DOHH2 (cell line): ENCODE results near the gene KCNMA1.

ENCODE experiments used
- H3F3A ChIP-seq: fragments of 200-600 bp; sonication (generic), shearing (Covaris generic); 2 replicates; pipeline ENCODE4 v1.6.0; 2016; ENCODE audit warnings: antibody characterized with exemption, mild to moderate bottlenecking; ENCODE audit not compliant: control insufficient read depth, insufficient read depth
- H3K27ac ChIP-seq: fragments of 200-600 bp; sonication (generic); 2 replicates; pipeline ENCODE4 v1.5.1; 2014; ENCODE audit warnings: low read depth, mild to moderate bottlenecking, low read length, moderate library complexity
- H3K27me3 ChIP-seq: fragments of 200-600 bp; sonication (generic); 2 replicates; pipeline ENCODE4 v1.6.1; 2014; ENCODE audit warnings: mild to moderate bottlenecking, low read length, mixed read lengths; ENCODE audit not compliant: control insufficient read depth
- H3K36me3 ChIP-seq: fragments of 200-600 bp; sonication (generic); 2 replicates; pipeline ENCODE4 v1.6.1; 2014; ENCODE audit warnings: mild to moderate bottlenecking, low read length, moderate library complexity, mixed read lengths; ENCODE audit not compliant: control insufficient read depth
- H3K4me1 ChIP-seq: fragments of 200-600 bp; sonication (generic); 2 replicates; pipeline ENCODE4 v1.6.1; 2014; ENCODE audit warnings: mild to moderate bottlenecking, low read length, mixed read lengths; ENCODE audit not compliant: control insufficient read depth
- H3K4me2 ChIP-seq: fragments of 200-600 bp; sonication (generic); 2 replicates; pipeline ENCODE4 v1.6.0; 2014; ENCODE audit warnings: mild to moderate bottlenecking, low read length, moderate library complexity
- H3K4me3 ChIP-seq: fragments of 200-600 bp; sonication (generic); 2 replicates; pipeline ENCODE4 v1.5.1; 2014; ENCODE audit warnings: mild to moderate bottlenecking, low read length, mixed read lengths
- H3K79me2 ChIP-seq: fragments of 200-600 bp; sonication (generic); 2 replicates; pipeline ENCODE4 v1.6.1; 2014; ENCODE audit warnings: mild to moderate bottlenecking, low read length, mixed read lengths; ENCODE audit not compliant: control insufficient read depth
- H3K9me2 ChIP-seq: fragments of 200-600 bp; sonication (generic); replicated peaks from 2 replicates; pipeline ENCODE4 v1.6.1; 2014; ENCODE audit warnings: mild to moderate bottlenecking, low read length, mixed read lengths; ENCODE audit not compliant: control insufficient read depth
- H3K9me3 ChIP-seq: fragments of 200-600 bp; sonication (generic); 2 replicates; pipeline ENCODE4 v1.6.1; 2014; ENCODE audit warnings: antibody characterized with exemption, low read length, mixed read lengths; ENCODE audit not compliant: control insufficient read depth, insufficient read depth
- H4K20me1 ChIP-seq: fragments of 200-600 bp; sonication (generic); 2 replicates; pipeline ENCODE4 v1.6.0; 2014; ENCODE audit warnings: low read depth, mild to moderate bottlenecking, antibody characterized with exemption, low read length, moderate library complexity; ENCODE audit not compliant: control insufficient read depth, insufficient read depth
- CTCF ChIP-seq: fragments of 200-600 bp; sonication (generic); IDR thresholded peaks from one replicate; pipeline ENCODE4 v1.5.1; 2014; ENCODE audit warnings: antibody characterized with exemption, mild to moderate bottlenecking, low read depth, low read length; ENCODE audit not compliant: poor library complexity, severe bottlenecking
- EZH2phosphoT487 ChIP-seq: fragments of 200-600 bp; sonication (generic); IDR thresholded peaks from 2 replicates; pipeline ENCODE4 v1.6.1; 2017; ENCODE audit warnings: borderline replicate concordance, mild to moderate bottlenecking, antibody characterized with exemption, low read length, moderate library complexity, mixed read lengths

Gene KCNMA1

GRCh38 chr10:77490534-77491314 lies 146.9 kb downstream of the KCNMA1 start:
- Histone ChIP-seq H3K4me2 (no peak overlapping the region), H3K27ac (no peak overlapping the region)
- no peak for TF ChIP-seq CTCF
- no peak for TF ChIP-seq EZH2phosphoT487

GRCh38 chr10:77486517-77486916 lies 151.1 kb downstream of the KCNMA1 start:
- H3K4me1 ChIP-seq: no peaks in the 10 kb centered on the region

More at GRCh38 chr10:77490534-77491314, 146.9 kb downstream of the KCNMA1 start:
- H3K9me3 ChIP-seq: no peaks in the 10 kb centered on the region
- no peaks in the 10 kb centered on the region for H3F3A ChIP-seq
- H4K20me1 ChIP-seq: no peaks in the 10 kb centered on the region
- no peak overlapping the region for H3K4me3 ChIP-seq
- H3K36me3 ChIP-seq: no peaks in the 10 kb centered on the region
- H3K79me2 ChIP-seq: no peaks in the 10 kb centered on the region
- no peaks in the 10 kb centered on the region for H3K9me2 ChIP-seq
- peaks cover 17% of the 10 kb centered on the region for H3K27me3 ChIP-seq
- no peaks in the 10 kb centered on the region for H3K4me1 ChIP-seq

GRCh38 chr10:77485847-77486246 lies 151.8 kb downstream of the KCNMA1 start:
- H3K27me3 ChIP-seq: peaks cover 7% of the 10 kb centered on the region
- no peaks in the 10 kb centered on the region for H3K4me1 ChIP-seq
- H3K36me3 ChIP-seq: no peaks in the 10 kb centered on the region
- H3K9me3 ChIP-seq: no peaks in the 10 kb centered on the region
- no peaks in the 10 kb centered on the region for H3K9me2 ChIP-seq
- TF ChIP-seq EZH2phosphoT487 (no peak), CTCF (no peak)
- H3K27ac ChIP-seq: no peak overlapping the region
- H3K4me3 ChIP-seq: no peak overlapping the region
- H4K20me1 ChIP-seq: no peaks in the 10 kb centered on the region
- no peak overlapping the region for H3K4me2 ChIP-seq
- H3F3A ChIP-seq: no peaks in the 10 kb centered on the region
- no peaks in the 10 kb centered on the region for H3K79me2 ChIP-seq

More at GRCh38 chr10:77486517-77486916, 151.1 kb downstream of the KCNMA1 start:
- TF ChIP-seq EZH2phosphoT487 (no peak), CTCF (no peak)
- Histone ChIP-seq H3K27ac (no peak overlapping the region), H3K36me3 (no peaks in the 10 kb centered on the region), H3K4me2 (no peak overlapping the region), H3K79me2 (no peaks in the 10 kb centered on the region), H3K27me3 (peaks cover 8% of the 10 kb centered on the region), H3K9me3 (no peaks in the 10 kb centered on the region), H4K20me1 (no peaks in the 10 kb centered on the region), H3F3A (no peaks in the 10 kb centered on the region), H3K4me3 (no peak overlapping the region), H3K9me2 (no peaks in the 10 kb centered on the region)
